B cell (primary cell): ENCODE results near the gene PHAX. TPM values are rescaled to one million over a fixed set of nuclear protein-coding genes. Genes with fewer than 3 reads are reported as not detected.

ENCODE experiments used
- ATAC-seq: fragments of 200-7000 bp; cut with Tn5 transposase; one replicate; pipeline ENCODE4 v1.10.0; 2021; ENCODE audit warnings: low read depth, mild to moderate bottlenecking, moderate number of reproducible peaks, moderate library complexity
- CTCF ChIA-PET: fragments of 350-600 bp; sonication (Branson Sonifier 250); formaldehyde crosslinking; loops from one replicate; lab custom pipeline; 2021; ENCODE audit warnings: antibody characterized with exemption, inconsistent platforms; lab: Charles Lee
- POLR2A ChIA-PET: fragments of 350-600 bp; sonication (Branson Sonifier 250); formaldehyde crosslinking; loops from one replicate; lab custom pipeline; 2021; ENCODE audit warnings: antibody characterized with exemption; lab: Charles Lee
- DNase-seq: peaks from one replicate; pipeline ENCODE4 v3.0.0; 2013
- H2AFZ ChIP-seq: 2 replicates; pipeline ENCODE4 v1.6.1; 2012; ENCODE audit warnings: mild to moderate bottlenecking, low read depth, low read length; ENCODE audit not compliant: insufficient read depth, poor library complexity, severe bottlenecking
- H3K27ac ChIP-seq, 2 donors: 1 replicate in 1 of 2; 2 replicates in 1 of 2; pipeline ENCODE4 v1.5.1; 2012 to 2013; ENCODE audit warnings: low read length in 2 of 2, mild to moderate bottlenecking in 2 of 2, moderate library complexity in 1 of 2
- H3K27me3 ChIP-seq, 4 experiments: fragments of 200-600 bp in 1 of 4; sonication (generic) in 1 of 4; replicated peaks in 1 of 4; 1 replicate in 2 of 4; 2 replicates in 2 of 4; pipeline versions ENCODE4 v1.6.1 to v1.7.0; 2013 to 2016; ENCODE audit warnings: low read length in 3 of 4, mild to moderate bottlenecking in 2 of 4, mixed read lengths in 1 of 4, moderate library complexity in 1 of 4; ENCODE audit not compliant: insufficient read depth in 4 of 4, control insufficient read depth in 3 of 4; ENCODE audit errors: control extremely low read depth in 1 of 4
- H3K36me3 ChIP-seq, 2 experiments: replicated peaks in 1 of 2; 1 replicate in 1 of 2; 2 replicates in 1 of 2; pipeline versions ENCODE4 v1.6.1 to v1.7.1; 2013; ENCODE audit warnings: low read length in 1 of 2; ENCODE audit not compliant: insufficient read depth in 2 of 2, control insufficient read depth in 1 of 2; ENCODE audit errors: control extremely low read depth in 1 of 2, extremely low read depth in 1 of 2
- H3K4me1 ChIP-seq, 2 donors: fragments of 200-600 bp in 1 of 2; sonication (generic) in 1 of 2; 1 replicate in 1 of 2; 2 replicates in 1 of 2; pipeline versions ENCODE4 v1.5.1 to v1.6.1; 2013 to 2017; ENCODE audit warnings: low read length in 2 of 2; ENCODE audit not compliant: control insufficient read depth in 2 of 2, insufficient read depth in 2 of 2
- H3K4me2 ChIP-seq: replicated peaks from 2 replicates; pipeline ENCODE3; 2012; ENCODE audit warnings: mild to moderate bottlenecking, low read depth, low read length; ENCODE audit not compliant: poor library complexity, severe bottlenecking
- H3K4me3 ChIP-seq, 5 experiments: fragments of 200-600 bp in 1 of 5; sonication (generic) in 1 of 5; 1 replicate in 3 of 5; 2 replicates in 2 of 5; pipeline versions ENCODE4 v1.5.1 to v1.7.0; 2011 to 2016; ENCODE audit warnings: low read length in 4 of 5, mild to moderate bottlenecking in 4 of 5, low read depth in 2 of 5, control low read depth in 1 of 5, moderate library complexity in 1 of 5; ENCODE audit not compliant: insufficient read depth in 1 of 5; ENCODE audit errors: control extremely low read depth in 1 of 5, extremely low read depth in 1 of 5
- H3K79me2 ChIP-seq: fragments of 200-600 bp; sonication (generic); one replicate; pipeline ENCODE4 v1.6.0; 2016; ENCODE audit warnings: low read length; ENCODE audit not compliant: control insufficient read depth, insufficient read depth
- H3K9ac ChIP-seq: fragments of 200-600 bp; sonication (generic); 2 replicates; pipeline ENCODE4 v1.6.1; 2017; ENCODE audit warnings: mild to moderate bottlenecking, low read length, moderate library complexity
- H3K9me3 ChIP-seq, 3 donors: one replicate each; pipeline versions ENCODE4 v1.6.1 to v1.7.1; 2013; ENCODE audit warnings: low read length in 2 of 3; ENCODE audit not compliant: control insufficient read depth in 2 of 3, insufficient read depth in 1 of 3; ENCODE audit errors: control extremely low read depth in 1 of 3
- H4K20me1 ChIP-seq: 2 replicates; pipeline ENCODE4 v1.6.0; 2012; ENCODE audit warnings: mild to moderate bottlenecking, low read length; ENCODE audit not compliant: insufficient read depth, control insufficient read depth, poor library complexity, severe bottlenecking
- H3K27ac Mint-ChIP-seq: one replicate; pipeline ENCODE4 v1.8.0; 2021; ENCODE audit warnings: mixed read lengths
- H3K27me3 Mint-ChIP-seq: one replicate; pipeline ENCODE4 v1.8.0; 2021; ENCODE audit warnings: mixed read lengths
- H3K4me1 Mint-ChIP-seq: one replicate; pipeline ENCODE4 v1.8.0; 2021; ENCODE audit warnings: mixed read lengths
- H3K4me3 Mint-ChIP-seq: one replicate; pipeline ENCODE4 v1.8.0; 2021; ENCODE audit warnings: mixed read lengths
- H3K9me3 Mint-ChIP-seq: one replicate; pipeline ENCODE4 v1.8.0; 2022; ENCODE audit warnings: mixed read lengths; ENCODE audit not compliant: insufficient read depth
- CTCF ChIP-seq: fragments of 200-600 bp; IDR thresholded peaks from one replicate; pipeline ENCODE4 v1.8.0; 2022; ENCODE audit warnings: antibody characterized with exemption, mild to moderate bottlenecking
- EZH2 ChIP-seq: IDR thresholded peaks from 2 replicates; pipeline ENCODE4 v1.6.1; 2012; ENCODE audit warnings: borderline replicate concordance, low read depth, mild to moderate bottlenecking, moderate library complexity, low read length; ENCODE audit not compliant: insufficient read depth, poor library complexity, severe bottlenecking
- WGBS: methylation state at CpG from one replicate; pipeline ENCODE4 v1.1.5; 2013; ENCODE audit warnings: missing lambda C conversion rate; ENCODE audit not compliant: insufficient coverage; 5-methylcytosine and 5-hydroxymethylcytosine counted together
- intact Hi-C: fragments of 100-400 bp; cut with micrococcal nuclease; formaldehyde crosslinking; loops from one replicate; pipeline ENCODE4 v1.10.0; 2022
- polyA plus RNA-seq: library from polyadenylated mRNA; depleted of rRNA; stranded (reverse); fragments of >200 nt; gene quantifications from 2 replicates; pipeline ENCODE4 v1.2.3, GENCODE V29; 2012
- total RNA-seq, 2 donors: library from RNA; stranded (reverse); fragments of 120-200 nt in 1 of 2; gene quantifications; 1 replicate in 1 of 2; 2 replicates in 1 of 2; pipeline versions ENCODE4 v1.2.3 to v1.2.4, GENCODE V29; 2013 to 2022

The PHAX gene
- total and polyA plus RNA-seq, 2 donors (not counting 1 experiment from before 2014, with no cell fraction given): 7.1 to 43.9 TPM

- DNase-seq (no peak), ATAC-seq (no peak)
- TF ChIP-seq EZH2 (no peak), CTCF (no peak)
- POLR2A ChIA-PET: no interaction called here
- H3K79me2 ChIP-seq: no peaks in the 10 kb centered on the region
- intact Hi-C loops: no loop called here
- Mint-ChIP-seq H3K9me3 (no peaks in the 10 kb centered on the region), H3K4me3 (no peak overlapping the region), H3K27me3 (no peaks in the 10 kb centered on the region), H3K27ac (no peak overlapping the region), H3K4me1 (no peaks in the 10 kb centered on the region)
- no peaks in the 10 kb centered on the region for H3K9me3 ChIP-seq
- whole genome bisulfite sequencing: 100% methylated on average over 5 of the region's 10 CpGs
- H3K4me3 ChIP-seq: no peak overlapping the region
- no peak overlapping the region for H3K4me2 ChIP-seq
- no peak overlapping the region for H3K9ac ChIP-seq
- H3K36me3 ChIP-seq: no peaks in the 10 kb centered on the region
- no peak overlapping the region for H3K27ac ChIP-seq
- no peaks in the 10 kb centered on the region for H4K20me1 ChIP-seq
- no peaks in the 10 kb centered on the region for H3K4me1 ChIP-seq
- H3K27me3 ChIP-seq: no peaks in the 10 kb centered on the region
- CTCF ChIA-PET: no interaction called here
- no peak overlapping the region for H2AFZ ChIP-seq
Observed at GRCh38 chr5:126575644-126576043, 25.1 kb upstream of the PHAX start.

GRCh38 chr5:126576974-126577373, 23.8 kb upstream of the PHAX start:
- H3K4me2 ChIP-seq: no peak overlapping the region
- H3K9me3 ChIP-seq: no peaks in the 10 kb centered on the region
- TF ChIP-seq CTCF (no peak), EZH2 (no peak)
- Mint-ChIP-seq H3K9me3 (no peaks in the 10 kb centered on the region), H3K4me3 (no peak overlapping the region), H3K27me3 (no peaks in the 10 kb centered on the region), H3K27ac (no peak overlapping the region), H3K4me1 (no peaks in the 10 kb centered on the region)
- POLR2A ChIA-PET: no interaction called here
- CTCF ChIA-PET: no interaction called here
- no peak overlapping the region for H3K9ac ChIP-seq
- no peaks in the 10 kb centered on the region for H3K79me2 ChIP-seq
- 92% methylated on average over 2 of the region's 5 CpGs for WGBS
- no peaks in the 10 kb centered on the region for H3K36me3 ChIP-seq
- no peak overlapping the region for H3K4me3 ChIP-seq
- DNase-seq (no peak), ATAC-seq (no peak)
- no peak overlapping the region for H2AFZ ChIP-seq
- no peak overlapping the region for H3K27ac ChIP-seq
- intact Hi-C loops: no loop called here
- no peaks in the 10 kb centered on the region for H4K20me1 ChIP-seq
- no peaks in the 10 kb centered on the region for H3K4me1 ChIP-seq
- H3K27me3 ChIP-seq: no peaks in the 10 kb centered on the region
